22Rv1 (cell line): ENCODE results near the gene PPAN.

ENCODE experiments used
- ZFX ChIP-seq: fragments of 450-650 bp; IDR thresholded peaks from 2 replicates; pipeline ENCODE4 v1.6.1; 2017; ENCODE audit warnings: antibody characterized with exemption, borderline replicate concordance
- TF ChIP-seq, protein P1 (sequence below): fragments of 450-650 bp; IDR thresholded peaks from 2 replicates; pipeline ENCODE4 v1.5.1; 2017; ENCODE audit warnings: mild to moderate bottlenecking

DNA sequence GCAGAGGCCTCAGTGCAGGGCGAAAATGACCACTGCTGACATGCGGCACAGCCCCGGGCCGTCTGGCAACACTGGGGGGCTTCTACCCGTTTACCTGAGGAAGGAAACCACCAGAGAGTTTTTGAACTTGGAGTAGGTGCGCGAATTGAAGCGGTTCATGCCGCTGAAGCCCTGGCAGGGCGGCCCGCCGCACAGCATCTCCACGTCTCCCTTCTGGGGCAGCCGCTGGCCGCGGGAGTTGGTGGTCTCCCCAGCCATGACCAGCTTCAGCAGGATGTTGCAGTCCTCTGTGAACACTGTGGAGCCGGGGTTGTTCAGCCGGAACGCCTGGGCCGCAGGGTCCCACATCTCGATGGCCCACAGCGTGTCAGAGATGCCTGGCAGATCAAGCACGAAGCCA is 33.8 kb downstream of the PPAN start:
- TF ChIP-seq, protein P1, sequence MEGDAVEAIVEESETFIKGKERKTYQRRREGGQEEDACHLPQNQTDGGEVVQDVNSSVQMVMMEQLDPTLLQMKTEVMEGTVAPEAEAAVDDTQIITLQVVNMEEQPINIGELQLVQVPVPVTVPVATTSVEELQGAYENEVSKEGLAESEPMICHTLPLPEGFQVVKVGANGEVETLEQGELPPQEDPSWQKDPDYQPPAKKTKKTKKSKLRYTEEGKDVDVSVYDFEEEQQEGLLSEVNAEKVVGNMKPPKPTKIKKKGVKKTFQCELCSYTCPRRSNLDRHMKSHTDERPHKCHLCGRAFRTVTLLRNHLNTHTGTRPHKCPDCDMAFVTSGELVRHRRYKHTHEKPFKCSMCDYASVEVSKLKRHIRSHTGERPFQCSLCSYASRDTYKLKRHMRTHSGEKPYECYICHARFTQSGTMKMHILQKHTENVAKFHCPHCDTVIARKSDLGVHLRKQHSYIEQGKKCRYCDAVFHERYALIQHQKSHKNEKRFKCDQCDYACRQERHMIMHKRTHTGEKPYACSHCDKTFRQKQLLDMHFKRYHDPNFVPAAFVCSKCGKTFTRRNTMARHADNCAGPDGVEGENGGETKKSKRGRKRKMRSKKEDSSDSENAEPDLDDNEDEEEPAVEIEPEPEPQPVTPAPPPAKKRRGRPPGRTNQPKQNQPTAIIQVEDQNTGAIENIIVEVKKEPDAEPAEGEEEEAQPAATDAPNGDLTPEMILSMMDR = no peak
- no peak for TF ChIP-seq ZFX
